ENCODE results near the gene C2orf42.
"Not testable (repeated sequence)": the region's sequence is repeated elsewhere in the genome, so short reads cannot be mapped to it uniquely, and the experiment has no call there.

The C2orf42 gene

GRCh38 chr2:70102323-70102905 lies 88.4 kb downstream of the C2orf42 start:
- not testable (repeated sequence) for DNase-seq

- DNase-seq, result not testable (repeated sequence)
Measured at GRCh38 chr2:70101686-70102085, 89.1 kb downstream of the C2orf42 start.

GRCh38 chr2:70101174-70101573 lies 89.6 kb downstream of the C2orf42 start:
- DNase-seq, result no peak
